Choroid plexus epithelial cell (primary cell): ENCODE data around the gene C10orf71.

Source experiments
- DNase-seq: peaks from one replicate; pipeline ENCODE4 v3.0.0-alpha.2; 2010; ENCODE audit warnings: low read depth
- H3K4me3 ChIP-seq: 2 replicates; pipeline ENCODE4 v1.5.1; 2011; ENCODE audit warnings: low read depth, mild to moderate bottlenecking, control low read depth, low read length, moderate library complexity
- CTCF ChIP-seq: conservative IDR thresholded peaks from 2 replicates; pipeline ENCODE4 v1.5.1; 2011; ENCODE audit warnings: low read depth, mild to moderate bottlenecking, control low read depth, inconsistent platforms, low read length, moderate library complexity

The C10orf71 gene

DNA sequence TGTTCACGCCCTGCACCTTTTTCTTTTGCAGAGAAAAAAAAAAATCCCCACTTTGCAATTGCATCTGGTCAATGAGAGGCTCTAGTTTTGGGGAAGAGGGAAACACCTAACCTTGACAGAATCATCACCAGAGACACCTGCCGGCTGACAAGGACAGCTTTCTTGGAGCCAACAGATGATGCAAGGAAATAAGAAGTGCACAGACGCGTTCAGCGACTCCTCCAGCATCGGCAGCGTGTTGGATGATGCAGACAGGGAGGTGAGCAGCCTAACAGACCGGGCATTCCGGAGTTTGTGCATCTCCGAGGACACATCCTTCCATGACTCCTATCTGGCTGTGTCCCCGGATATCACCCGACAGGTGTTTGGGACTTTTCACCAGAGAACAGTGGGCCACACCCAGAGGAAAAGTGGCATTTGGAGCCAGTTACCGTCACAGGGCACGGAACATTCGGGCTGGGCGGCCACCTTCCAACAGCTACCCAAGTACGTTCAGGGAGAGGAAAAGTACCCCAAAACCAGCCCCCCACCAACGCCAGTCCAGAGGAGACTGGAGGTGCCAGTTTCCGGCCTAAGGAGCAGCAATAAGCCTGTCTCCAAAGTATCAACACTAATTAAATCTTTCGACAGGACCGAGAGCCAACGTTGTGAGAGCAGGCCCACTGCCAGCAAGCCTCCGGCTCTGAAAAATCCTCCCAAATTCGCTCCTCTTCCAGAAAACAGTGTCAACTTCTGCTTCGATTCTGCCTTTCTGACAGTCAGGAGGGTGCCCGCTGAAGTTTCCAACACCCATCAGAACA, 23.6 kb downstream of the C10orf71 start:
- no peak for TF ChIP-seq CTCF
- H3K4me3 ChIP-seq: no peak overlapping the region
- no peak for DNase-seq

DNA sequence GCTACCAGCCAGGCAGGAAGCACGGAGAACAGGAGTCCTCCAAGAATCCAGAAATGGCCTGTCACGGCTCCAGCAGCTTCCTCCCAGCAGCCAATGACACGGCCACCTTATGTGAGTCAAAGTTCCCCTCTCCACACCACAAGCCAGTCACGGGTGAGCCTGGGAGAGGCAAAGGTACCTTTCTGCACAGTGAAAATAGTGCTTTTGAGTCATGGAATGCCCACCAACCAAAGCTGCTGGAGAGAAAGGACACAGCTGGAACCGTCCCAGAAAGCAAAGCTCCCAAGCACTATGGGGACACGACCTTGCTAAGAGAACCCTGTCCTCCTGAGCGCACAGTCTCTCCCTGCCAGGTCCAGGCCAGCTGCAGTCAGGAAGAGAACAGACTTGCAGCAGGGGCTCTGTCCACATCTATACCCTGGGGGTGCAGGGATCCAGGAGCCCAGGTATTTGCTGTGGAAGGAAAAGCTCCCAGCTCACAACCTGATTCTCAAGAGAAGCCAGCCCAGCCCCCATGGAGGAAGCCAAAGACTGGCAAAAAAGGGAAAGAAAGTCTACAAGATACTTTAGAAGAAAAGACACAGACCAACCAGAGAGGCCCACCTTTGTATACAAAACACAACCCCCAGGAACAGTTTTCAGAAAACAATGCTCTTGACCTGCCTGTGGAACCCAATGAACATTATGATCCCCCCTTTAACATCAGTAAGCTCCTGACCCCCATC, 24.4 kb downstream of the C10orf71 start:
- TF ChIP-seq CTCF: no peak
- no peak for DNase-seq
- no peak overlapping the region for H3K4me3 ChIP-seq

- DNase-seq: no peak
- no peak for TF ChIP-seq CTCF
- H3K4me3 ChIP-seq: no peak overlapping the region
These were observed 24.9 kb downstream of the C10orf71 start for GRCh38 chr10:49323896-49324270.

- peak; percentile 50 for TF ChIP-seq CTCF
- DNase-seq: peak; percentile 26
- H3K4me3 ChIP-seq: no peak overlapping the region
These were observed 25.7 kb downstream of the C10orf71 start for GRCh38 chr10:49324711-49325110.

DNA sequence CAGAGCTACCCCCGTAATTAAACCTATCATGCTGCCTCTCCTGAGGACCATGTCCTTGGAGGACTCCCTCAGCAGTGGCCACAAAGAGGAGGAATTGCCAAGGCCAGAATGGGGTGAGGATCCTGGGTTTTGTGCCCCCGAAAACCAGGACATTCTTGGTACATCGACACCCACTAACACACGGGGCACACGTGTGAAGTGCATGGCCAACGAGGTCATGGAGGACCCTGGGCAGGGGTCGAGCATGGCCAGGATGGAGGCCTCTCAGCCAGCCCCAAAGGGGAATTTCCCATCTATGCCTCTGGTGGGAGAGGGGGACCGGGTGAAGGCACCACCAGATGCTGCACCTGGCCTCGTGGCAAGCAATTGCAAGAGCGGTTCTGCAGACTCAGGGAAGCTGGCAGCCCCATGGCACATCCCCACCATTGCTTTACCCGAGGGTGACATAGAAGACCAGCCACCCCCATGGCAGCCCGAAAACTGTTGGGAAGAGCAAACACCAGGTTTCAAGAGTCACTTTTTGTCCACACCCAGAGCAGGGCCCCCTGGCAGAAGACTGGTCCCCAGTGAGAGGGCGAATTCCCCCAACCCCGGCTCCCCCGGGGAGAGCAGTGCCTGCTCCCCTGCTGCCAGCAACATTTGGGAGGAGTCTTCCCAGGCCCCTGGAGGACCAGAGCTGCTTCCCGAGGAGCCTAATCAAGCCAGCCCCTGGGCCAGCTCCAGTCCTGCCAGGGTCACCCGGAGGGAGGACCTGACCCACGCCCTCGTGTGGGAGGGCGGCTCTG, 26.4 kb downstream of the C10orf71 start:
- no peak overlapping the region for H3K4me3 ChIP-seq
- DNase-seq: no peak
- no peak for TF ChIP-seq CTCF

- DNase-seq: no peak
- TF ChIP-seq CTCF: no peak
- H3K4me3 ChIP-seq: no peak overlapping the region
These were observed 27.2 kb downstream of the C10orf71 start for GRCh38 chr10:49325916-49326783.
